Mucosa of rectum (tissue), 2 donors: ENCODE measurements around the gene GID4.

ENCODE experiments used
- H3K27ac ChIP-seq, 2 donors: one replicate each; pipeline ENCODE4 v1.7.0; 2013; ENCODE audit warnings: inconsistent platforms in 2 of 2, low read depth in 2 of 2, low read length in 2 of 2
- H3K27me3 ChIP-seq, 2 donors: one replicate each; pipeline ENCODE4 v1.7.0; 2013; ENCODE audit warnings: low read length in 2 of 2; ENCODE audit not compliant: control insufficient read depth in 2 of 2, insufficient read depth in 2 of 2
- H3K36me3 ChIP-seq, 2 donors: one replicate each; pipeline ENCODE4 v1.7.0; 2013; ENCODE audit warnings: low read length in 2 of 2; ENCODE audit not compliant: control insufficient read depth in 2 of 2, insufficient read depth in 2 of 2
- H3K4me1 ChIP-seq, 2 donors: one replicate each; pipeline ENCODE4 v1.7.0; 2013; ENCODE audit warnings: low read length in 2 of 2, mild to moderate bottlenecking in 1 of 2; ENCODE audit not compliant: control insufficient read depth in 2 of 2, insufficient read depth in 2 of 2
- H3K4me3 ChIP-seq, 2 donors: one replicate each; pipeline ENCODE4 v1.7.0; 2013; ENCODE audit warnings: low read length in 2 of 2
- H3K9ac ChIP-seq, 2 donors: one replicate each; pipeline ENCODE4 v1.7.0; 2013; ENCODE audit warnings: low read length in 2 of 2, low read depth in 1 of 2, mild to moderate bottlenecking in 1 of 2
- H3K9me3 ChIP-seq, 2 donors: one replicate each; pipeline ENCODE4 v1.7.0; 2013; ENCODE audit warnings: low read length in 2 of 2; ENCODE audit not compliant: control insufficient read depth in 2 of 2
- donor health status: healthy.
- donor health status: Normal muscosa, but diverticular disease.

The GID4 gene

GRCh38 chr17:18028952-18029540, 10.2 kb upstream of the GID4 start:
- Histone ChIP-seq H3K4me3 (no peak overlapping the region), H3K36me3 (peaks cover 14 to 28% of the 10 kb centered on the region in 2 donors), H3K9me3 (no peaks in the 10 kb centered on the region), H3K27ac (no peak overlapping the region), H3K27me3 (no peaks in the 10 kb centered on the region), H3K4me1 (no peaks in the 10 kb centered on the region), H3K9ac (no peak overlapping the region)

GRCh38 chr17:18031955-18032354, 7.3 kb upstream of the GID4 start:
- Histone ChIP-seq H3K9ac (no peak overlapping the region), H3K9me3 (no peaks in the 10 kb centered on the region), H3K36me3 (peaks cover 8 to 11% of the 10 kb centered on the region in 2 donors), H3K4me1 (no peaks in the 10 kb centered on the region), H3K27me3 (no peaks in the 10 kb centered on the region), H3K4me3 (no peak overlapping the region), H3K27ac (no peak overlapping the region)

GRCh38 chr17:18033442-18034099, 5.6 kb upstream of the GID4 start:
- Histone ChIP-seq H3K36me3 (no peaks in the 10 kb centered on the region), H3K27me3 (no peaks in the 10 kb centered on the region), H3K9ac (no peak overlapping the region), H3K9me3 (no peaks in the 10 kb centered on the region), H3K4me1 (peaks cover 10 to 11% of the 10 kb centered on the region in 2 donors), H3K27ac (no peak overlapping the region), H3K4me3 (no peak overlapping the region)

- Histone ChIP-seq H3K9ac (no peak overlapping the region), H3K36me3 (no peaks in the 10 kb centered on the region), H3K27ac (no peak overlapping the region), H3K4me3 (no peak overlapping the region), H3K27me3 (no peaks in the 10 kb centered on the region), H3K9me3 (no peaks in the 10 kb centered on the region), H3K4me1 (peaks cover 18% of the 10 kb centered on the region in 2 donors)
These were observed 3.5 kb upstream of the GID4 start for GRCh38 chr17:18035704-18036103.

GRCh38 chr17:18037486-18037885, 1.7 kb upstream of the GID4 start:
- H3K4me1 ChIP-seq: peaks cover 21% of the 10 kb centered on the region in 2 donors

GRCh38 chr17:18038149-18038850, 908 bp upstream of the GID4 start:
- Histone ChIP-seq H3K4me3 (peak overlapping the region; percentile 90 to 94), H3K36me3 (no peaks in the 10 kb centered on the region), H3K27ac (peak overlapping the region; percentile 32 to 58), H3K9me3 (no peaks in the 10 kb centered on the region), H3K27me3 (no peaks in the 10 kb centered on the region), H3K9ac (peak overlapping the region; percentile 82 to 91), H3K4me1 (peaks cover 21% of the 10 kb centered on the region in 2 donors)

More at GRCh38 chr17:18037486-18037885, 1.7 kb upstream of the GID4 start:
- no peak overlapping the region for H3K4me3 ChIP-seq
- H3K27me3 ChIP-seq: no peaks in the 10 kb centered on the region
- H3K9ac ChIP-seq: no peak overlapping the region
- H3K27ac ChIP-seq: no peak overlapping the region
- H3K36me3 ChIP-seq: no peaks in the 10 kb centered on the region
- H3K9me3 ChIP-seq: no peaks in the 10 kb centered on the region

- Histone ChIP-seq H3K27ac (peak overlapping the region; percentile 62 to 77), H3K4me3 (peak overlapping the region; percentile 90 to 94), H3K9me3 (no peaks in the 10 kb centered on the region), H3K4me1 (peaks cover 21% of the 10 kb centered on the region in 2 donors), H3K27me3 (no peaks in the 10 kb centered on the region), H3K36me3 (no peaks in the 10 kb centered on the region), H3K9ac (peak overlapping the region; percentile 78)
These were observed 490 bp downstream of the GID4 start for GRCh38 chr17:18039535-18040260.

- Histone ChIP-seq H3K9ac (peak overlapping the region; percentile 78), H3K9me3 (no peaks in the 10 kb centered on the region), H3K4me1 (peaks cover 21% of the 10 kb centered on the region in 2 donors), H3K36me3 (peaks cover 0 to 3% of the 10 kb centered on the region in 2 donors), H3K27me3 (no peaks in the 10 kb centered on the region), H3K4me3 (peak overlapping the region; percentile 90 to 94), H3K27ac (no peak overlapping the region)
These were observed 1.2 kb downstream of the GID4 start for GRCh38 chr17:18040261-18040858.

- Histone ChIP-seq H3K9me3 (no peaks in the 10 kb centered on the region), H3K27ac (no peak overlapping the region), H3K9ac (no peak overlapping the region), H3K4me3 (no peak overlapping the region), H3K36me3 (peaks cover 0 to 3% of the 10 kb centered on the region in 2 donors), H3K4me1 (peaks cover 21% of the 10 kb centered on the region in 2 donors), H3K27me3 (no peaks in the 10 kb centered on the region)
These were observed 2.6 kb downstream of the GID4 start for GRCh38 chr17:18041776-18042175.
